H1 (cell line): ENCODE measurements around the gene NEDD9. TPM values are rescaled to one million over a fixed set of nuclear protein-coding genes. Genes with fewer than 3 reads are reported as not detected.
A peak's percentile ranks its signal among the peaks of the same experiment; 100 is the strongest.

Source experiments
- CTCF ChIA-PET: fragments of 300-600 bp; sonication (Branson Sonifier 250); formaldehyde crosslinking; loops from one replicate; lab custom pipeline; 2021; ENCODE audit not compliant: partially characterized antibody; lab: Charles Lee
- POLR2A ChIA-PET: fragments of 300-600 bp; sonication (Branson Sonifier 250); formaldehyde crosslinking; loops from one replicate; lab custom pipeline; 2021; ENCODE audit warnings: inconsistent platforms; ENCODE audit not compliant: partially characterized antibody; lab: Charles Lee
- DNase-seq, 2 experiments: peaks; one replicate each; pipeline versions ENCODE4 v3.0.0 to v3.0.0-alpha.2; 2010 to 2022; ENCODE audit warnings: low spot score in 2 of 2, low read depth in 1 of 2, mixed read lengths in 1 of 2
- FAIRE-seq: peaks from 2 replicates; lab custom pipeline; 2011; peaks lifted over from hg19 to GRCh38; lab: Jason Lieb, UNC
- H2AFZ ChIP-seq: 2 replicates; pipeline ENCODE4 v1.8.1; 2012; ENCODE audit warnings: low read length, inconsistent platforms
- H2AK5ac ChIP-seq: 2 replicates; pipeline ENCODE4 v1.6.1; 2013; ENCODE audit warnings: low read depth, low read length
- H2BK120ac ChIP-seq: replicated peaks from 2 replicates; pipeline ENCODE3; 2013; ENCODE audit warnings: low read depth, low read length, inconsistent platforms
- H2BK12ac ChIP-seq: 2 replicates; pipeline ENCODE4 v1.6.1; 2013; ENCODE audit warnings: low read depth, low read length
- H2BK15ac ChIP-seq: 2 replicates; pipeline ENCODE4 v1.6.1; 2013; ENCODE audit warnings: low read length
- H2BK20ac ChIP-seq: 2 replicates; pipeline ENCODE4 v1.6.1; 2013; ENCODE audit warnings: low read length
- H2BK5ac ChIP-seq: 2 replicates; pipeline ENCODE4 v1.6.1; 2013; ENCODE audit warnings: low read depth, low read length
- H3K14ac ChIP-seq: 2 replicates; pipeline ENCODE4 v1.6.1; 2013; ENCODE audit warnings: inconsistent platforms; ENCODE audit not compliant: insufficient read length
- H3K18ac ChIP-seq: 2 replicates; pipeline ENCODE4 v1.6.1; 2013; ENCODE audit warnings: low read length; ENCODE audit errors: extremely low read depth
- H3K23ac ChIP-seq: 2 replicates; pipeline ENCODE4 v1.6.1; 2013; ENCODE audit warnings: inconsistent platforms; ENCODE audit not compliant: insufficient read length
- H3K23me2 ChIP-seq: 2 replicates; pipeline ENCODE4 v1.6.1; 2013; ENCODE audit warnings: low read depth, low read length
- H3K27ac ChIP-seq: 2 replicates; pipeline ENCODE4 v1.6.1; 2011; ENCODE audit warnings: low read depth, low read length, inconsistent platforms
- H3K27me3 ChIP-seq, 4 experiments: replicated peaks in 1 of 4; 1 replicate in 1 of 4; 2 replicates in 3 of 4; pipeline versions ENCODE4 v1.6.1 to v1.8.1; 2011 to 2013; ENCODE audit warnings: low read length in 3 of 4, mild to moderate bottlenecking in 3 of 4, inconsistent platforms in 2 of 4, mixed read lengths in 2 of 4, moderate library complexity in 1 of 4; ENCODE audit not compliant: control insufficient read depth in 3 of 4, insufficient read depth in 3 of 4; ENCODE audit errors: extremely low read depth in 1 of 4
- H3K36me3 ChIP-seq, 4 experiments: 2 replicates each; pipeline versions ENCODE4 v1.6.1 to v1.8.1; 2011 to 2013; ENCODE audit warnings: mild to moderate bottlenecking in 4 of 4, low read length in 3 of 4, moderate library complexity in 2 of 4, control low read depth in 1 of 4, inconsistent platforms in 1 of 4; ENCODE audit not compliant: insufficient read depth in 4 of 4, control insufficient read depth in 2 of 4
- H3K4ac ChIP-seq: replicated peaks from 2 replicates; pipeline ENCODE3; 2013; ENCODE audit warnings: low read length, low read depth, mixed read lengths, inconsistent platforms; ENCODE audit not compliant: insufficient read length
- H3K4me1 ChIP-seq, 4 experiments: replicated peaks in 1 of 4; 1 replicate in 1 of 4; 2 replicates in 3 of 4; pipeline versions ENCODE4 v1.6.1 to v1.8.1; 2011 to 2013; ENCODE audit warnings: low read length in 3 of 4, inconsistent platforms in 2 of 4, mixed read lengths in 1 of 4; ENCODE audit not compliant: insufficient read depth in 4 of 4, control insufficient read depth in 3 of 4
- H3K4me2 ChIP-seq, 2 experiments: 2 replicates each; pipeline versions ENCODE4 v1.6.1 to v1.8.1; 2011 to 2013; ENCODE audit warnings: low read depth in 2 of 2, low read length in 2 of 2, control low read depth in 1 of 2, inconsistent platforms in 1 of 2, mild to moderate bottlenecking in 1 of 2; ENCODE audit not compliant: insufficient read depth in 1 of 2
- H3K4me3 ChIP-seq, 4 experiments: fragments of 200-600, 300-600 bp in 1 of 4; sonication (generic), shearing (Covaris generic), sonication (Bioruptor Twin) in 1 of 4; 2 replicates each; pipeline versions ENCODE4 v1.5.1 to v1.8.1; 2011 to 2016; ENCODE audit warnings: low read length in 4 of 4, low read depth in 3 of 4, control low read depth in 2 of 4, inconsistent platforms in 2 of 4, mild to moderate bottlenecking in 2 of 4, mixed read lengths in 1 of 4, moderate library complexity in 1 of 4; ENCODE audit not compliant: insufficient read depth in 2 of 4; ENCODE audit errors: extremely low read depth in 1 of 4
- H3K56ac ChIP-seq: replicated peaks from 2 replicates; pipeline ENCODE3; 2013; ENCODE audit warnings: low read depth, mild to moderate bottlenecking, mixed read lengths, low read length, inconsistent platforms; ENCODE audit not compliant: insufficient read length
- H3K79me1 ChIP-seq: 2 replicates; pipeline ENCODE4 v1.6.1; 2013; ENCODE audit warnings: low read depth, low read length, control low read depth
- H3K79me2 ChIP-seq, 2 experiments: 2 replicates each; pipeline versions ENCODE4 v1.6.1 to v1.8.1; 2012 to 2013; ENCODE audit warnings: low read length in 2 of 2, mild to moderate bottlenecking in 2 of 2, inconsistent platforms in 1 of 2; ENCODE audit not compliant: insufficient read depth in 2 of 2, control insufficient read depth in 1 of 2
- H3K9ac ChIP-seq, 4 experiments: replicated peaks in 1 of 4; 1 replicate in 1 of 4; 2 replicates in 3 of 4; pipeline versions ENCODE4 v1.6.1 to v1.8.1; 2011 to 2013; ENCODE audit warnings: low read depth in 3 of 4, low read length in 3 of 4, control low read depth in 2 of 4, mild to moderate bottlenecking in 2 of 4, moderate library complexity in 2 of 4, inconsistent platforms in 1 of 4; ENCODE audit errors: extremely low read depth in 1 of 4
- H3K9me3 ChIP-seq, 2 experiments: 2 replicates each; pipeline versions ENCODE4 v1.6.1 to v1.8.1; 2012 to 2013; ENCODE audit warnings: mild to moderate bottlenecking in 2 of 2, moderate library complexity in 2 of 2, control low read depth in 1 of 2, inconsistent platforms in 1 of 2, low read depth in 1 of 2, low read length in 1 of 2, mixed read lengths in 1 of 2; ENCODE audit not compliant: insufficient read depth in 2 of 2
- H4K20me1 ChIP-seq, 2 experiments: replicated peaks in 1 of 2; 2 replicates each; pipeline versions ENCODE3 to v1.8.1; 2011 to 2013; ENCODE audit warnings: inconsistent platforms in 2 of 2, low read length in 2 of 2, mild to moderate bottlenecking in 1 of 2; ENCODE audit not compliant: insufficient read depth in 2 of 2, control insufficient read depth in 1 of 2
- H4K5ac ChIP-seq: 2 replicates; pipeline ENCODE4 v1.6.1; 2013; ENCODE audit warnings: low read length, low read depth, mixed read lengths, inconsistent platforms; ENCODE audit not compliant: insufficient read length
- H4K8ac ChIP-seq: 2 replicates; pipeline ENCODE4 v1.8.0; 2013; ENCODE audit warnings: mild to moderate bottlenecking, moderate library complexity, low read length, inconsistent platforms; ENCODE audit not compliant: insufficient read depth; ENCODE audit errors: extremely low read depth
- H4K91ac ChIP-seq: replicated peaks from 2 replicates; pipeline ENCODE3; 2013; ENCODE audit warnings: low read length, mixed read lengths, inconsistent platforms; ENCODE audit not compliant: insufficient read length
- CHD1 ChIP-seq: IDR thresholded peaks from 2 replicates; pipeline ENCODE4 v1.6.1; 2012; ENCODE audit warnings: low read depth, low read length, improper control_type of control experiment
- CTCF ChIP-seq, 3 experiments: IDR thresholded peaks; 1 replicate in 2 of 3; 2 replicates in 1 of 3; pipeline versions ENCODE4 v1.5.1 to v1.6.1; 2011; ENCODE audit warnings: low read length in 3 of 3, mild to moderate bottlenecking in 3 of 3, inconsistent platforms in 2 of 3, low read depth in 1 of 3, moderate library complexity in 1 of 3; ENCODE audit not compliant: insufficient read depth in 1 of 3; ENCODE audit errors: control extremely low read depth in 1 of 3
- HDAC2 ChIP-seq, 2 experiments: fragments of 300-600 bp in 1 of 2; sonication (generic) in 1 of 2; IDR thresholded peaks; 2 replicates each; pipeline ENCODE4 v1.6.1; 2011 to 2012; ENCODE audit warnings: low read depth in 2 of 2, low read length in 2 of 2, mild to moderate bottlenecking in 2 of 2, moderate library complexity in 2 of 2, borderline replicate concordance in 1 of 2, inconsistent platforms in 1 of 2
- RAD21 ChIP-seq, 2 experiments: IDR thresholded peaks in 1 of 2; conservative IDR thresholded peaks in 1 of 2; 2 replicates each; pipeline ENCODE4 v1.6.1; 2011; ENCODE audit warnings: low read depth in 2 of 2, low read length in 2 of 2, improper control_type of control experiment in 1 of 2, inconsistent platforms in 1 of 2, mild to moderate bottlenecking in 1 of 2, moderate library complexity in 1 of 2
- WGBS, 2 experiments: shearing (Covaris generic) in 1 of 2; methylation state at CpG; one replicate each; pipeline versions ENCODE4 v1.1.6 to v1.1.7; 2013 to 2015; ENCODE audit warnings: low lambda C conversion rate in 2 of 2, mixed read lengths in 2 of 2, inconsistent platforms in 1 of 2, low coverage in 1 of 2, missing lambda C conversion rate in 1 of 2; ENCODE audit not compliant: insufficient replicate concordance in 2 of 2, insufficient coverage in 1 of 2, insufficient read length in 1 of 2; ENCODE audit errors: extremely low coverage in 1 of 2, missing lambda C conversion rate in 1 of 2; 5-methylcytosine and 5-hydroxymethylcytosine counted together
- polyA plus RNA-seq, 7 experiments: library from polyadenylated mRNA; depleted of rRNA in 3 of 7; stranded (reverse) in 5 of 7; unstranded in 2 of 7; fragments of >200 nt in 5 of 7; fragments of 200-250 nt in 2 of 7; gene quantifications; 1 replicate in 5 of 7; 2 replicates in 1 of 7; 4 replicates in 1 of 7; pipeline versions ENCODE4 v1.2.1 to v1.2.3, GENCODE V29; 2011 to 2013; ENCODE audit warnings: missing spikeins in 2 of 7, mixed read lengths in 2 of 7
- total RNA-seq: library from RNA; stranded (reverse); fragmentation: NEBNext Ultra II Directional; extraction: Animal tissue kit (Norgen Biotek cat#: 25700); gene quantifications from 2 replicates; pipeline ENCODE4 v1.2.1, GENCODE V29; 2021

Gene NEDD9
- total and polyA plus RNA-seq, 2 of the 8 experiments (the other 6 are each of a cell fraction or from before 2014, with no cell fraction given), result 3.6 to 12.0 TPM

DNA sequence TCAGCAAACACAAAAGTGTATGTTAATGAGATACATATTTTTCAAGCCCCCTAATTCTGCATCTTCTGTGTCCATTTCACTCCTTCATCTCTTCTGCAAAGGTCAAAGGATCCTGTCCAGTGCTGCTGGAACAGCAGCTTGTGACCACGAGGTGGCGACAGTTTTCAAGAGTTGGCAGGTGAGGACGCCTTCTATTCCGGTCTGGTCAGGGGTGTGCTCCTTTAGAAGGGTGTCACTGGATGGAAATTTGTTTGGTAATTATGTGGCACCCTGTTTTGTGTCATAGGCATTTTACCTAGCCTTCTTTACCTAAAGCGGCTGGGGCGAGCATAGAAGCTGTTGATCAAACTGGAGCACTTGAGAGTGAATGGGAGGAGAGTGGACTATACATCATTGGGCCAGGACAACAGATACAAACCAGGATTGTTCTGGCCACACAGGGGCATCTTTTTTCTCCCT lies 88.0 kb downstream of the NEDD9 start:
- FAIRE-seq (peak; percentile 80), DNase-seq (peak; percentile 38 to 82)
- H2BK20ac ChIP-seq, result no peak overlapping the region
- H3K14ac ChIP-seq, result no peak overlapping the region
- H3K4me2 ChIP-seq, result no peak overlapping the region
- H3K18ac ChIP-seq, result no peak overlapping the region
- H4K91ac ChIP-seq, result peak overlapping the region; percentile 5
- H3K9ac ChIP-seq, result no peak overlapping the region
- H2BK5ac ChIP-seq, result no peak overlapping the region
- H3K79me1 ChIP-seq, result no peaks in the 10 kb centered on the region
- H3K56ac ChIP-seq, result no peak overlapping the region
- H3K36me3 ChIP-seq, result no peaks in the 10 kb centered on the region
- 41% methylated on average over 6 of the region's 6 CpGs; no CpG with 5 or more reads in 1 of the 2 experiments for WGBS, 2 experiments
- H2AFZ ChIP-seq, result no peak overlapping the region
- POLR2A ChIA-PET, result interaction anchor here (1.1 kb wide), 1 partner anchor 351 kb away, joined by 3 read pairs; no protein-coding TSS in a partner anchor
- no peak overlapping the region for H4K8ac ChIP-seq
- H2BK12ac ChIP-seq, result no peak overlapping the region
- no peak overlapping the region for H4K5ac ChIP-seq
- no peaks in the 10 kb centered on the region for H3K79me2 ChIP-seq
- peaks cover 0 to 7% (median 4%) of the 10 kb centered on the region in 4 experiments; a peak in 3 of 7 replicates for H3K4me1 ChIP-seq
- no peak overlapping the region for H3K23ac ChIP-seq
- no peak overlapping the region for H2BK120ac ChIP-seq
- H2AK5ac ChIP-seq, result no peak overlapping the region
- H3K4me3 ChIP-seq, result no peak overlapping the region
- no peaks in the 10 kb centered on the region for H4K20me1 ChIP-seq
- CTCF ChIA-PET, result interaction anchor here (0.6 to 4.5 kb wide), 20 partner anchors 11 to 464 kb away, joined by 3 to 82 read pairs (median 3); no protein-coding TSS in a partner anchor
- H3K4ac ChIP-seq, result peak overlapping the region; percentile 35
- H2BK15ac ChIP-seq, result no peak overlapping the region
- no peaks in the 10 kb centered on the region for H3K27me3 ChIP-seq
- no peaks in the 10 kb centered on the region for H3K23me2 ChIP-seq
- H3K27ac ChIP-seq, result no peak overlapping the region
- no peaks in the 10 kb centered on the region for H3K9me3 ChIP-seq
- peak; percentile 88 to 94 (median 92) for TF ChIP-seq CTCF (IDR thresholded peaks at IDR 0.05; ENCODE audit: control extremely low read depth in 1 of 3, insufficient read depth in 1 of 3, low read depth in 1 of 3, low read length in 3 of 3)
- no peak for TF ChIP-seq HDAC2 (IDR thresholded peaks at IDR 0.05; ENCODE audit: borderline replicate concordance in 1 of 2, low read depth in 2 of 2, low read length in 2 of 2)
- no peak for TF ChIP-seq CHD1
- peak; percentile 96 to 97 for TF ChIP-seq RAD21 (IDR thresholded peaks at IDR 0.05 in 1 of 2, conservative IDR thresholded peaks at IDR 0.05 in 1 of 2; ENCODE audit: low read depth in 2 of 2, low read length in 2 of 2)
